Activated T-cell treated with anti-CD3 and anti-CD28 coated beads, Interleukin-2, amount 50 U/mL, for 1 hour (primary cell): ENCODE data around the gene SCG2.

Source experiments
- DNase-seq: peaks from one replicate; pipeline ENCODE4 v3.0.0-alpha.2; 2020

The SCG2 gene

GRCh38 chr2:223601932-223602666 lies at the start of gene SCG2:
Gene SCG2 (minus strand): TSS chr2:223602361. CDS start chr2:223599282, 3,079 bp downstream.
- DNase-seq: peak; percentile 19

DNA sequence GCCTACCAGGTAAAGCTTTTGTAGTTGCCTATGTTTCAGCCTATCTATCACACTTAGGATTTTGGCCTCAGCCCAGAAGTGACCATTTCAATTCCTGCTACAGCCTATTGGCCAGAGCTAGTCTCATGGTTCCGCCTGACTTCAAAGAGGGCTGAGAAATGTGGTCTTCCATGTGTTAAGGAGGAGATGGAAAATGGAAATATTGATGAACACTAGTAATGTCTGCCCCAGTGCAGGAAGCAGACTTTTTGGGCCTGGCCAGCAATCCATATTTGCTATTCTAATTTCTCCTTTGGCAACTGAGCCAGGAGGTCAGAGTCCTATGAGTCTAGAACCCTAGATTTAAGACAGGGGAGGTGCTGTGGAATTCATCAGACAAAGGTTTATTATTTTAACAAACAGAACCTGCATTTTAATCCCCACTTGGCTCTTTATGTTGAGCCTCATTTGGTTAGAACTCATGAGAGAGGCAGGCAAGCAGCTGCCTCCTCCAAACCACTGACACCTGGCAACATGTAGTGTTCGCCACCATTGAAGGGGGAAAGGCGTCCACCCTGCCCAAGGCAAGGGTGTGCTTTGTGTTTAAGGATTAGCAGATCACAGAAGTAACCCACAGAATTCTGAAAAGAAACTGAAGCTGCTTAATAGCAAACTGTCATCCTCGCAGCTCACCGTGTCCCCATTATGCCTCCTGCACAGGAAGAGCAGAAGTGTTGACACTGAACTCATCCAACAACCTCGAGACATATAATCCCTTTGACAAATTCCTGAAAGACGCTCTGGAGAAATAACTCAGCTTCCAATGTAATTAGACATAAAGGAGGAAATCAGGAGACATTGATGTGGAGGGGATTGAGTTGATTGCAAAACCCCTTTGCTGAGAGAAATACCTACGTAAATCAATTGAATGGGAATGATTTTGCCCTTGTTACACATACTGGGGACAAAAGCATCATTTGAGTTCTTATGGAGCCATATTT lies 47.7 kb upstream of the SCG2 start:
- DNase-seq: no peak

DNA sequence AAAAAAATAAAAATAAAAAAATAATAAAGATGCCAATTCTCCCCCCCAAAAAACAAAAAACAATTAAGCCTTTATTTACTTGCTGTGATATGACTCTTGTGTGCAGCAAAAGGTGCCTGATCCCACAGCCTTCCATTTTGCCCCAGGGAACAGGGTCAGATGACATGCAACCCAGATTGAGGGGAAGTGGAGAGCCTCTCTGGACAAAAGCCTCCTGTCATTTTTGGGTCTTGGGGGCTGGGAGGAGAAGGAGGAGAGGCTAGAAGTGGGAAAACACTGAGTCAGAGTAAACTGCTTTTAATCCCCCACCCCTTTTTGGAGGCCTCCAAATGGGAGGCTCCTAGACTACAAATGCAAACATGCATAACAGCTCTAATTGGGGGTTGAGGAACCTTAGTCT lies 46.6 kb upstream of the SCG2 start:
- no peak for DNase-seq

DNA sequence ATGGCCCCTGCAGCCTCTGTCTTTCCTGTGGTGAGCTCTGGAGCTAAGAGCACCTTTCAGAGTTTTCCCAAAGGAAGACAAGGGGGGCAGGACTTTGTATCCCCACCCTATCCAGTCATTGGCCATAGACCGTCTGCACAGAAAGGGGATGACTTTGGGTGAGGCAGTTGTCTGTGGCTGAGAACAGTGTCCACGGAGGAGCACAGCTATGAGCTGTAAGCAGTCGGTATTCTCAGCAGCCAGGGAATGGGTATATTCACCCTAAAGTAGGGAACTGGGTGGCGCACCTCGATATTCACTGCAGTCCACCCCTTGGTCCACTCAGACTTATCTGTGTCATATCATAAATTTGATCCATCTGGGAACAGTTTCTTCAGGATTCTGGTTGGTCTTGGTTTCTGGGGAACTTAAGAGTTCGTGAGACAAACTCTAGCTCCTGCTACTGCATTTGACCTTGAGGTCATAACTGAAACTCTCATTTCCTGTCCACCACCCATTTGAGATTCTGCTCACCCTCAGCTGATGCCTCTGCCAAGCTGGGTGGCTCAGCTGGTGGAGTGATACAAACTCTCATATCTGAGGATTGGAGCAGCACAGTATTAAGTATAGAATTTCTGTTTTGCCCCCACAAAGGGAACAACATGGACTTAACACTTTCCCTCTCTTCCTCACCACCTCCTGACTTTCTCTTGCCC lies 45.2 kb upstream of the SCG2 start:
- no peak for DNase-seq

DNA sequence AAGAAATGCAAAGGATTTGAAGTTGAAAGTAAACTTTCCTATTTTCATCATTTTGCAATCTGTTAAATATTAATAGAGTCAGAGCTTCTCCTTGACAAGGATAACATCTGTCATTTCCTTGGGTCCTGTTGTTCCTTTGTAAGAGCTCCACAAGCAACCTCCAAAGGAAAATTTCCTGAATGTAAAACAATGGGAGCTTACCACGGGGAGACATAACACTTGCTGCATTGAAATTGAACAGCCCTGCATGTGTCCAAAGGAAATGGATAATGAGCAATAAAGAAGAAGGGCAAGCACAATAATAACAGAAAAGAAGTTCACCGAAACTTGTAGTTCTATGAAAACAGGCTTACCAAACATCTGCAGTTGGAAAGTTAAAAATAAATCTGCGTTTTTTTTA lies 42.0 kb upstream of the SCG2 start:
- DNase-seq: no peak

DNA sequence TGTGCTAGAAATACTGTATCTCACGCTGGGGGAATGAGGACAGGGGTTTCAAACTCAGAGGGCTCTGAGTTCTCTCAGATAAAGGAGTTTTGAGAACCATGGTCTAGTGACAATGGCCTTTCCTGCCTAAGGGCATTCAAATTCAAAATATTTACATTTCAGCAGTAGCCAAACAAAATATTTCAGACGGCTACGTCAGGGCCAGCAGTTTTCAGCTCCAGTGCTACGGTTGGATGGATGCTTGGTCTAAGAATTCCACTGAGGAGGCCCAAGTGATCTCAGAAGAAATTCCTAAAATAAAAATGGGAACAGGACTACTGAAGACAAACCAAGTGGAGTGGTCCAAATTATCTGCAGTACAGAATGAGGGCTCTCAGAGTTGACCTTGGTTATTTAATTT lies 41.1 kb upstream of the SCG2 start:
- no peak for DNase-seq

- no peak for DNase-seq
Measured at GRCh38 chr2:223642506-223642905, 40.3 kb upstream of the SCG2 start.

- no peak for DNase-seq
Measured at GRCh38 chr2:223641082-223641481, 38.9 kb upstream of the SCG2 start.

- DNase-seq: no peak
Measured at GRCh38 chr2:223635080-223635479, 32.9 kb upstream of the SCG2 start.

- no peak for DNase-seq
Measured at GRCh38 chr2:223634238-223634637, 32.1 kb upstream of the SCG2 start.

GRCh38 chr2:223633656-223634055 lies 31.5 kb upstream of the SCG2 start:
- no peak for DNase-seq

- no peak for DNase-seq
Measured at GRCh38 chr2:223632826-223633225, 30.7 kb upstream of the SCG2 start.

- DNase-seq: no peak
Measured at GRCh38 chr2:223626716-223627115, 24.6 kb upstream of the SCG2 start.

DNA sequence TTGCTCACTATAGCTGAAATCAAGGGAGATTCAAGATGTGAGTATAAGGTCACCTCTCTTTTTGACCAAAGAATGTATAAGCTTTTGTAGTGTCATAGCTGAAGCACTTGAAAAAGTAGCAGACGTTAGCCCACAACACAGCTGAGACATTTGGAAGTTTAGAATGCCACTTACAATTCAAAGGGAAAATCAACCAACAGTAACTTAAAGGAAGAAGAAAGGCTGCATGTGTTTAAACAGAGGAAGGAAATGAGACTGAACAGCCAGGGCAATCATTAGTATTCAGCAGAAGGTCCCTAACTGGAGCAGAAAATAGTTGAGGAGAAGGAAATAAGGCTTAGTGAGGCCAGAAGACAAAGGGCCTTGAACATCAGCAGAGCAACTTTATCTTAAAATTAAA lies 23.5 kb upstream of the SCG2 start:
- DNase-seq: no peak

- DNase-seq: no peak
Measured at GRCh38 chr2:223621901-223622300, 19.7 kb upstream of the SCG2 start.

- no peak for DNase-seq
Measured at GRCh38 chr2:223619486-223620129, 17.4 kb upstream of the SCG2 start.

GRCh38 chr2:223618172-223619035 lies 16.2 kb upstream of the SCG2 start:
- DNase-seq: no peak

- no peak for DNase-seq
Measured at GRCh38 chr2:223614534-223614933, 12.4 kb upstream of the SCG2 start.

GRCh38 chr2:223613017-223613950 lies 11.1 kb upstream of the SCG2 start:
- DNase-seq: no peak

GRCh38 chr2:223612501-223612900 lies 10.3 kb upstream of the SCG2 start:
- DNase-seq: no peak

DNA sequence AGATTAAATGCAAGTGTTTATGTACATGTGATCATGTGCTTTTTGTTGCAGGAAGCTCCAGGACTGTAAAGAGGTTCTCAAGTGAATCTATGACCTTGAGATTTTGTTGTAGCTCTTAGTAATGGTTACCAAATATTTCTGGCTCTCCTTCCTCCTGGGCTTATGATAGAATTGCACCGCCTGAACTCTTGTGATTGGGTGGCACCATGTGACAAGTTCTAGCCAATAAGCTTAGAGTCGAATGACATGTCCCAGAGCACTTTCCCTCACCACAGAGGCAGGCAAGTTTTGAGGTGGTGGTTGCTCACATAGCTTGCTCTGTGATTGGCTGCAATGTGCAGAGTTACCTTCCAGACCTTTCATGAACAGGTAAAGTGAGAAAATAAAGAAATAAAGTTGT lies 8.9 kb upstream of the SCG2 start:
- no peak for DNase-seq
